K562 (cell line): ENCODE data around the gene CSRNP2. TPM values are rescaled to one million over a fixed set of nuclear protein-coding genes. Genes with fewer than 3 reads are reported as not detected.

Experiments
- CEBPZ ChIP-seq: fragments of 150-350 bp; IDR thresholded peaks from 2 replicates; pipeline ENCODE4 v1.6.1; 2014; ENCODE audit warnings: low read depth, mild to moderate bottlenecking, low read length, borderline replicate concordance
- HMBOX1 ChIP-seq: sonication (generic); IDR thresholded peaks from 2 replicates; pipeline ENCODE4 v1.6.1; 2016
- NCOA2 ChIP-seq, 2 experiments: fragments of 450-650 bp; IDR thresholded peaks; 2 replicates each; pipeline ENCODE4 v1.6.1; 2018; ENCODE audit warnings: mild to moderate bottlenecking in 2 of 2, moderate library complexity in 1 of 2; ENCODE audit not compliant: partially characterized antibody in 2 of 2
- NR2C2 ChIP-seq, 2 experiments: fragments of 200-800 bp in 1 of 2; sonication (Bioruptor generic) in 1 of 2; sonication (generic) in 1 of 2; formaldehyde crosslinking in 1 of 2; IDR thresholded peaks; 2 replicates each; pipeline versions ENCODE4 v1.6.1 to v1.8.0; 2016 to 2022; ENCODE audit warnings: mild to moderate bottlenecking in 1 of 2, missing compliant biosample characterization in 1 of 2, missing genetic modification characterization in 1 of 2, missing genetic modification reagents in 1 of 2
- REST ChIP-seq, 2 experiments: fragments of 450-650 bp; formaldehyde crosslinking in 1 of 2; IDR thresholded peaks; 2 replicates each; pipeline versions ENCODE4 v1.4.0 to v1.6.1; 2014 to 2020; ENCODE audit warnings: mild to moderate bottlenecking in 2 of 2, borderline replicate concordance in 1 of 2, low read depth in 1 of 2
- ZNF232 ChIP-seq: sonication (generic); formaldehyde crosslinking; IDR thresholded peaks from 2 replicates; pipeline ENCODE4 v1.8.0; 2022; ENCODE audit warnings: mild to moderate bottlenecking, missing genetic modification reagents
- ZNF592 ChIP-seq: fragments of 450-650 bp; IDR thresholded peaks from 2 replicates; pipeline ENCODE4 v1.6.1; 2017; ENCODE audit warnings: antibody characterized with exemption, mild to moderate bottlenecking
- polyA plus RNA-seq, 8 experiments: library from polyadenylated mRNA; depleted of rRNA in 4 of 8; stranded (reverse) in 5 of 8; unstranded in 3 of 8; fragments of >200 nt; fragmentation: Nextera tagmentation in 2 of 8; fragmentation: Illumina TruSeq in 1 of 8; extraction: Ambion mirVana in 2 of 8; extraction: Trizol in 1 of 8; gene quantifications; 2 replicates each; pipeline versions ENCODE4 v1.2.1 to v1.2.3, GENCODE V29; 2011 to 2014; ENCODE audit warnings: inconsistent platforms in 1 of 8, missing spikeins in 1 of 8
- total RNA-seq, 7 experiments: library from RNA; depleted of rRNA in 6 of 7; stranded (reverse); fragments of >200 nt in 6 of 7; fragmentation: Illumina TruSeq in 2 of 7; extraction: Trizol in 2 of 7; gene quantifications; 2 replicates each; pipeline versions ENCODE4 v1.2.1 to v1.2.3, GENCODE V29; 2011 to 2021; ENCODE audit warnings: low replicate concordance in 1 of 7

Gene CSRNP2
- total and polyA plus RNA-seq, 9 of the 15 experiments (the other 6 are each of a cell fraction or from before 2014, with no cell fraction given): 1.6 to 13.9 (median 5.9) TPM

GRCh38 chr12:51028126-51028812 lies 55.1 kb downstream of the CSRNP2 start (continued):
- no peak for TF ChIP-seq NR2C2 (CRISPR knock-in tag; IDR thresholded peaks at IDR 0.05)
- TF ChIP-seq NR2C2 (tag; IDR thresholded peaks at IDR 0.05): peak; percentile 81
- TF ChIP-seq NCOA2 (IDR thresholded peaks at IDR 0.05; ENCODE audit: partially characterized antibody in 2 of 2): no peak
- peak; percentile 72; the same call in 1 of the 2 replicates for TF ChIP-seq REST (IDR thresholded peaks at IDR 0.05; ENCODE audit: borderline replicate concordance)
- TF ChIP-seq REST (CRISPR knock-in tag; IDR thresholded peaks at IDR 0.05; ENCODE audit: low read depth): no peak
- peak; percentile 45; the same call in 1 of the 2 replicates for TF ChIP-seq ZNF592
- peak; percentile 38; the same call in 1 of the 2 replicates for TF ChIP-seq HMBOX1
- no peak for TF ChIP-seq ZNF232 (CRISPR knock-in tag)
- peak; percentile 25; the same call in 1 of the 2 replicates for TF ChIP-seq CEBPZ
